Eye (tissue), 1 donor: ENCODE data around the gene FSD2.
A peak's percentile ranks its signal among the peaks of the same experiment; 100 is the strongest.
"Not testable (repeated sequence)": the region's sequence is repeated elsewhere in the genome, so short reads cannot be mapped to it uniquely, and the experiment has no call there.

ENCODE experiments used
- DNase-seq: peaks from one replicate; pipeline ENCODE4 v3.0.0-alpha.2; 2015

FSD2 gene

DNA sequence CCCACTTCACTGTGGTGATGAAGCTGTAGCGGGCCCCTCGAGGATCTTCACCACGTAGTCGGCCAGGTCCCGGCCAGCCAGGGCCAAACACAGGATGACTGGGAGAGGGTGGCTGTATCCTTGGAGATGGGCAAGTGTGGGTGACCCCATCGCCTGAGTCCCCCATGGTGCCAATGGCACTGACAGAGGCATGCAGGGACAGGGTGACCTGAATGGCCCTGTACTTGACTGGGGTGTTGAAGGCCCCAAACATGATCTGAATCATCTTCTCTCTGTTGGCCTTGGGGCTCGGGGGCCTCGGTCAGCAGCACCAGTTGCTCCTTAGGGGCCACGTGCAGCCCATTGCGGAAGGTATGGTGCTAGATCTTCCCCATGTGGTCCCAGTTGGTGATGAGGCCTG is 79.1 kb downstream of the FSD2 start:
- DNase-seq: no peak

- DNase-seq: no peak
These were observed 90.9 kb downstream of the FSD2 start for GRCh38 chr15:82715003-82715402.

DNA sequence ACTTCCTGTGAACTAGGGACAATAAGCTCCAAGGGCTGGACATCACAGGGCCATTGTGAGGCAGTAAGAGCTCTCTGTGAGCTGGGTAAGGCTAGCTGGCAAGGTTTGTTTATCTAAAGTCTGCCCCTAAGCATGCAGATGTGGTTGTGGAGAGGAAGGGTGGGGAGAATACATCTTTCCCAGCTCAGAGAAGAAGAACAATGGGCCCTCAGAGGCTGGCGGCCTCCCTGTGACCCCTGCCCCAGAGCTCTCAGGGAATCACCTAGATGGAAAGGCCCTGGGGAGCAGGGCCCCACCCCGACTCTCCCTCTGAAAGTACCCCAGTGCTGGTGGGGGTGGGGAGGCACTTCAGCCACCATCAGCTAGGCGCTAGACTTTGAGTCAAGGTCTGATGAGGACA is 91.9 kb downstream of the FSD2 start:
- no peak for DNase-seq

DNA sequence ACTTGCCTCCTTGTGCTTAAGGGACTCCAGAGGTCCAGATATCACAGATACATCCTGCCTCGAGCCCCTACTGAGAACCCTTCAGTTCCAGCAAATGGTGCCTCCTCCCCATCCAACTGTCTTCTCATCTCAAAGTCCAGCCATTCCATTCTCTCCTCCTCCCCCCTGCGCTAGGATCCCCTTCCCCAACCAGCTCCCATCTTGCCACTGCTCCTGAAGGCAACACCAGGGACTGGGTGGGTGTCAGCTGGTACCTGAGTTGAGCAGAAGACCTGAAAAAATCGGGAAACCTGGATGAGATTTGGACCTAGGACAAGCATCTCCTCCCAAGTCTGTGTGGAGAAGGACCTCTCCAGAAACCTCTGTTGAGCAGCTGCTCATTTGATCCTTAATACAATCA is 93.8 kb downstream of the FSD2 start:
- no peak for DNase-seq

DNA sequence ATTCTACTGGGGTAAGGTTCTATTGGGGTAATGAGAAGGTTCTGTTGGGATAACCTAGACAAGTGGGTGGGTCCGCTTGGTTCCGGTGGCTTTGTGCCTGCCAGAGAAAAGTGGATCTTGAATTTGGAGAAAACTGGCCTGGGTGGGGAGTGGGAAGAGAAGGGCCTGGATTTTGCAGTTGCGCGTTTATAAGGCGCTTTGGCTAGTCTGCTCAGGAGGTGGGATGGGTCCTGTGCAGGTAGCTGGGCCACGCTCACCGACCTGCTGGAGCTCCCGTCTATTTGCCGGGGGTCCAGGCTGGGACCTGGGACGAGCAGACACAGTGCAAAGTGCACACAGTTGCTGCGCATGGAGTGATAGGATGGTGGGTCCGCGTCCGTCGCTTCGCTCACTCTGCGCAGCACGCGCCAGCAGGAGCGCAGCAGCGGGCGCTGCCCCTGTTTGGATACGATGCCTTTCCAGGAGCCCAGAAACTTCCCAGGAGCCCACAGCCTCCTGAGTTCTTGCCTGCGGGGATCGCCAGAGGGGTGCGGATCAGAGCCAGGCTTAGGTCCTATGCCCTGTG is 94.9 kb downstream of the FSD2 start:
- DNase-seq: no peak

DNA sequence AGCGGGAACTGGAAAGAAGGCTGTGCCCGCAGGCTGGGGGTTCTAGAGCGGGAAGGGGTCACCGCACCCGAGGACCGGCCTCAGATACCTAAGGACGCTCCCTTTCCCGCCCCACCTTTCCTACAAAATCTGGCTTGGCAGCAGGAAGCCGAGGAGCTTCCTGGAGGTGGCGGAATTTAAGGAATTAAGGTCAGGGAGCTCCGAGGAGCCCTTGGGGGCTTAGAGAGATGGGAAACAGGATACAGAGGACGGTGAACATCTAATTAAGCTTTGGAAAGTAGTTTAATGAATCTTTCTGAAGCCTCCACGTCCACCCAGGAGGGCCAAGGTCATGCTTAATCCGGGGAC is 95.7 kb downstream of the FSD2 start:
- DNase-seq: no peak

GRCh38 chr15:82709421-82710207 is 96.3 kb downstream of the FSD2 start, which contains the start of gene AP3B2:
Gene AP3B2, minus strand, starts transcription at chr15:82709875. Its CDS starts 169 bp downstream, at chr15:82709706.
- peak; percentile 91 for DNase-seq

DNA sequence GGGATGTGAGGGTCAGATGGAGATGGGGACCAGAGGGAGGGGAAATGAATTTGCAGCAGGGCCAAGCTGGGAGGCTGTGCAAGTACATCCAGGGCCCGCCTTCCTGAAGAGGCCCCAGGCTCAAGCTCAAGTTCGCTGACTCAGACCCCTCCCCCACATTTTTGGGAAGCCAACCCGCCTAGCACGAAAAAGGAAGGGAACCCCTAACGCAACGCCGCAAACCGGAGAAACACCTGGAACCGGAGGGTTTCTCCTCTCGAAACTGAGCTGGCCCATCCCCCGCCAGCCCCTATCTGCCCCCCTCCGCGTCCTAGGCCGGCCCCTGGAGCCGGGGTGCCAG is 96.8 kb downstream of the FSD2 start:
- DNase-seq: no peak

- not testable (repeated sequence) for DNase-seq
These were observed 100.0 kb downstream of the FSD2 start for GRCh38 chr15:82705856-82706255.
